DND-41 (cell line): Measurements from ENCODE around the gene PLP1.

ENCODE experiments used
- EZH2 ChIP-seq: IDR thresholded peaks from 3 replicates; pipeline ENCODE4 v1.6.1; 2012; ENCODE audit warnings: borderline replicate concordance, low read depth, mild to moderate bottlenecking, moderate library complexity, low read length, inconsistent platforms; ENCODE audit not compliant: severe bottlenecking
- TF ChIP-seq, protein P1 (sequence below): IDR thresholded peaks from 2 replicates; pipeline ENCODE4 v1.5.1; 2012; ENCODE audit warnings: borderline replicate concordance, low read length, moderate library complexity, mild to moderate bottlenecking; ENCODE audit not compliant: poor library complexity, severe bottlenecking; ENCODE audit errors: extremely low read depth

- TF ChIP-seq, protein P1, sequence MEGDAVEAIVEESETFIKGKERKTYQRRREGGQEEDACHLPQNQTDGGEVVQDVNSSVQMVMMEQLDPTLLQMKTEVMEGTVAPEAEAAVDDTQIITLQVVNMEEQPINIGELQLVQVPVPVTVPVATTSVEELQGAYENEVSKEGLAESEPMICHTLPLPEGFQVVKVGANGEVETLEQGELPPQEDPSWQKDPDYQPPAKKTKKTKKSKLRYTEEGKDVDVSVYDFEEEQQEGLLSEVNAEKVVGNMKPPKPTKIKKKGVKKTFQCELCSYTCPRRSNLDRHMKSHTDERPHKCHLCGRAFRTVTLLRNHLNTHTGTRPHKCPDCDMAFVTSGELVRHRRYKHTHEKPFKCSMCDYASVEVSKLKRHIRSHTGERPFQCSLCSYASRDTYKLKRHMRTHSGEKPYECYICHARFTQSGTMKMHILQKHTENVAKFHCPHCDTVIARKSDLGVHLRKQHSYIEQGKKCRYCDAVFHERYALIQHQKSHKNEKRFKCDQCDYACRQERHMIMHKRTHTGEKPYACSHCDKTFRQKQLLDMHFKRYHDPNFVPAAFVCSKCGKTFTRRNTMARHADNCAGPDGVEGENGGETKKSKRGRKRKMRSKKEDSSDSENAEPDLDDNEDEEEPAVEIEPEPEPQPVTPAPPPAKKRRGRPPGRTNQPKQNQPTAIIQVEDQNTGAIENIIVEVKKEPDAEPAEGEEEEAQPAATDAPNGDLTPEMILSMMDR = no peak
- TF ChIP-seq EZH2 = no peak
Observed at GRCh38 chrX:103776546-103776945, at the start of gene PLP1.
